K562 (cell line): ENCODE results near the gene PLCB1. TPM values are rescaled to one million over a fixed set of nuclear protein-coding genes. Genes with fewer than 3 reads are reported as not detected.

Source experiments
- ATAC-seq: fragments of 200-7000 bp; cut with Tn5 transposase; 3 replicates; pipeline ENCODE4 v1.9.1; 2020; ENCODE audit warnings: moderate library complexity
- BruUV-seq: library from RNA; stranded (reverse); fragments of 400-500 nt; replicated peaks from 2 replicates; lab custom pipeline; 2021; lab: Mats Ljungman, UMichigan
- CTCF ChIA-PET: fragments of 300-600 bp; formaldehyde crosslinking; extraction: SDS; loops from one replicate; lab custom pipeline; 2021; ENCODE audit warnings: low intra/inter-chr PET ratio; lab: Yijun Ruan, JAX
- POLR2A ChIA-PET: fragments of 300-600, 350-650 bp; sonication (Branson Sonifier 250); formaldehyde crosslinking; extraction: SDS; loops from one replicate; lab custom pipeline; 2021; ENCODE audit warnings: antibody characterized with exemption, inconsistent platforms; lab: Yijun Ruan, JAX
- DNase-seq, 4 experiments: peaks; one replicate each; pipeline versions ENCODE4 v3.0.0 to v3.0.0-alpha.2; 2011 to 2018; ENCODE audit warnings: low spot score in 3 of 4, mixed read lengths in 3 of 4; ENCODE audit errors: extremely low read depth in 1 of 4
- FAIRE-seq: peaks from 2 replicates; lab custom pipeline; 2011; peaks lifted over from hg19 to GRCh38; lab: Jason Lieb, UNC
- H2AFZ ChIP-seq: 2 replicates; pipeline ENCODE4 v1.6.0; 2011; ENCODE audit warnings: low read depth, low read length, control low read depth, inconsistent platforms
- H3K27ac ChIP-seq: fragments of 200-600 bp; 3 replicates; pipeline ENCODE4 v1.8.0; 2011; ENCODE audit warnings: low read depth, mild to moderate bottlenecking, control low read depth, inconsistent platforms, low read length, moderate library complexity, mixed read lengths; ENCODE audit errors: extremely low read depth
- H3K27me3 ChIP-seq, 2 experiments: fragments of 300-600 bp in 1 of 2; 2 replicates in 1 of 2; 3 replicates in 1 of 2; pipeline versions ENCODE4 v1.6.0 to v1.8.0; 2011; ENCODE audit warnings: inconsistent platforms in 2 of 2, low read length in 2 of 2, mild to moderate bottlenecking in 1 of 2, mixed read lengths in 1 of 2, moderate library complexity in 1 of 2; ENCODE audit not compliant: control insufficient read depth in 2 of 2, insufficient read depth in 2 of 2
- H3K36me3 ChIP-seq: fragments of 300-600 bp; 3 replicates; pipeline ENCODE4 v1.8.0; 2011; ENCODE audit warnings: mild to moderate bottlenecking, low read length, inconsistent platforms; ENCODE audit not compliant: control insufficient read depth, insufficient read depth
- H3K4me1 ChIP-seq, 2 experiments: fragments of 200-600 bp in 1 of 2; replicated peaks in 1 of 2; 2 replicates in 1 of 2; 3 replicates in 1 of 2; pipeline versions ENCODE4 v1.5.1 to v1.8.0; 2011; ENCODE audit warnings: inconsistent platforms in 2 of 2, low read length in 2 of 2, mild to moderate bottlenecking in 1 of 2, mixed read lengths in 1 of 2, moderate library complexity in 1 of 2; ENCODE audit not compliant: control insufficient read depth in 2 of 2, insufficient read depth in 2 of 2
- H3K4me2 ChIP-seq: 2 replicates; pipeline ENCODE4 v1.6.1; 2011; ENCODE audit warnings: low read length, control low read depth, inconsistent platforms, mixed read lengths; ENCODE audit not compliant: insufficient read depth
- H3K4me3 ChIP-seq: fragments of 200-600 bp; sonication (generic), shearing (Covaris generic); 2 replicates; pipeline ENCODE4 v1.5.1; 2016; ENCODE audit warnings: control low read depth, inconsistent platforms
- H3K79me2 ChIP-seq: fragments of 200-600 bp; 3 replicates; pipeline ENCODE4 v1.8.0; 2011; ENCODE audit warnings: low read length, inconsistent platforms; ENCODE audit not compliant: control insufficient read depth, insufficient read depth
- H3K9ac ChIP-seq, 2 experiments: 2 replicates each; pipeline versions ENCODE4 v1.6.0 to v1.6.1; 2011; ENCODE audit warnings: low read depth in 2 of 2, low read length in 2 of 2, control low read depth in 1 of 2, inconsistent platforms in 1 of 2, mild to moderate bottlenecking in 1 of 2, mixed read lengths in 1 of 2; ENCODE audit not compliant: insufficient read depth in 1 of 2
- H3K9me1 ChIP-seq: one replicate; pipeline ENCODE4 v1.6.0; 2011; ENCODE audit warnings: inconsistent platforms, mild to moderate bottlenecking, low read length, moderate library complexity; ENCODE audit not compliant: control insufficient read depth, insufficient read depth
- H3K9me3 ChIP-seq: replicated peaks from 2 replicates; pipeline ENCODE4 v1.5.1; 2011; ENCODE audit warnings: low read depth, low read length, inconsistent platforms; ENCODE audit not compliant: control insufficient read depth, insufficient read depth
- H4K20me1 ChIP-seq: replicated peaks from 2 replicates; pipeline ENCODE4 v1.6.1; 2011; ENCODE audit warnings: low read length, inconsistent platforms, mixed read lengths; ENCODE audit not compliant: control insufficient read depth, insufficient read depth
- CGGBP1 ChIP-seq: fragments of 250-450 bp; sonication (Bioruptor Pico); IDR thresholded peaks from 2 replicates; pipeline ENCODE4 v1.9.0; 2021; ENCODE audit warnings: mild to moderate bottlenecking
- HINFP ChIP-seq: fragments of 450-650 bp; conservative IDR thresholded peaks from 2 replicates; pipeline ENCODE4 v1.6.1; 2016; ENCODE audit warnings: missing genetic modification characterization, low read depth, mild to moderate bottlenecking, control low read depth, missing compliant biosample characterization
- NCOA6 ChIP-seq: fragments of 450-650 bp; IDR thresholded peaks from 2 replicates; pipeline ENCODE4 v1.6.1; 2017; ENCODE audit warnings: mild to moderate bottlenecking
- NFE2L1 ChIP-seq: fragments of 450-650 bp; IDR thresholded peaks from 2 replicates; pipeline ENCODE4 v1.6.1; 2016; ENCODE audit warnings: missing genetic modification characterization, low read depth, mild to moderate bottlenecking, missing compliant biosample characterization, moderate library complexity, borderline replicate concordance
- NFXL1 ChIP-seq: fragments of 450-650 bp; formaldehyde crosslinking; IDR thresholded peaks from 2 replicates; pipeline ENCODE4 v1.4.0; 2021; ENCODE audit warnings: mild to moderate bottlenecking
- PCBP2 ChIP-seq: fragments of 200-400 bp; formaldehyde crosslinking; IDR thresholded peaks from 2 replicates; pipeline ENCODE4 v1.6.1; 2018; ENCODE audit warnings: low read length, low read depth, mild to moderate bottlenecking, moderate library complexity; ENCODE audit not compliant: poor library complexity, severe bottlenecking
- POLR2AphosphoS5 ChIP-seq: IDR thresholded peaks from 2 replicates; pipeline ENCODE4 v1.6.1; 2011; ENCODE audit warnings: mild to moderate bottlenecking, low read depth, low read length, moderate library complexity; ENCODE audit not compliant: control insufficient read depth, insufficient read depth
- POU5F1 ChIP-seq: fragments of 150-350 bp; IDR thresholded peaks from 2 replicates; pipeline ENCODE4 v1.6.1; 2014; ENCODE audit warnings: borderline replicate concordance, low read length, low read depth, mild to moderate bottlenecking; ENCODE audit not compliant: partially characterized antibody
- RBM15 ChIP-seq: fragments of 200-400 bp; formaldehyde crosslinking; IDR thresholded peaks from 2 replicates; pipeline ENCODE4 v1.6.1; 2018; ENCODE audit warnings: mild to moderate bottlenecking, low read length, moderate library complexity; ENCODE audit not compliant: insufficient read depth
- RHOXF2B ChIP-seq: fragments of 250-450 bp; sonication (Bioruptor Pico); conservative IDR thresholded peaks from 2 replicates; pipeline ENCODE4 v1.5.1; 2021
- SPI1 ChIP-seq: IDR thresholded peaks from 2 replicates; pipeline ENCODE4 v1.6.1; 2011; ENCODE audit warnings: low read depth, low read length, control low read depth, borderline replicate concordance
- WHSC1 ChIP-seq: IDR thresholded peaks from one replicate; pipeline ENCODE4 v1.6.1; 2012; ENCODE audit warnings: low read length, control low read depth, inconsistent platforms
- ZNF57 ChIP-seq: fragments of 450-650 bp; formaldehyde crosslinking; IDR thresholded peaks from 2 replicates; pipeline ENCODE4 v1.4.0; 2020; ENCODE audit warnings: mild to moderate bottlenecking, moderate library complexity
- WGBS: fragments of 100-300 bp; shearing (Covaris generic); methylation state at CpG from one replicate; pipeline ENCODE4 v1.1.6; 2016; ENCODE audit warnings: low coverage, mixed read lengths; ENCODE audit not compliant: insufficient coverage; ENCODE audit errors: missing lambda C conversion rate; 5-methylcytosine and 5-hydroxymethylcytosine counted together
- in situ Hi-C: fragments of 300-500 bp; cut with MboI; formaldehyde crosslinking; loops from 4 replicates; pipeline ENCODE4 v1.15.0; 2018; ENCODE audit warnings: inconsistent platforms, mixed read lengths
- intact Hi-C: fragments of 100-400 bp; cut with micrococcal nuclease; formaldehyde crosslinking; loops from 2 replicates; pipeline ENCODE4 v1.14.2; 2022
- polyA plus RNA-seq, 8 experiments: library from polyadenylated mRNA; depleted of rRNA in 4 of 8; stranded (reverse) in 5 of 8; unstranded in 3 of 8; fragments of >200 nt; fragmentation: Nextera tagmentation in 2 of 8; fragmentation: Illumina TruSeq in 1 of 8; extraction: Ambion mirVana in 2 of 8; extraction: Trizol in 1 of 8; gene quantifications; 2 replicates each; pipeline versions ENCODE4 v1.2.1 to v1.2.3, GENCODE V29; 2011 to 2014; ENCODE audit warnings: inconsistent platforms in 1 of 8, missing spikeins in 1 of 8
- total RNA-seq, 7 experiments: library from RNA; depleted of rRNA in 6 of 7; stranded (reverse); fragments of >200 nt in 6 of 7; fragmentation: Illumina TruSeq in 2 of 7; extraction: Trizol in 2 of 7; gene quantifications; 2 replicates each; pipeline versions ENCODE4 v1.2.1 to v1.2.3, GENCODE V29; 2011 to 2021; ENCODE audit warnings: low replicate concordance in 1 of 7

The PLCB1 gene
- total and polyA plus RNA-seq, 9 of the 15 experiments (the other 6 are each of a cell fraction or from before 2014, with no cell fraction given): 0.34 to 3.1 (median 1.3) TPM

DNA sequence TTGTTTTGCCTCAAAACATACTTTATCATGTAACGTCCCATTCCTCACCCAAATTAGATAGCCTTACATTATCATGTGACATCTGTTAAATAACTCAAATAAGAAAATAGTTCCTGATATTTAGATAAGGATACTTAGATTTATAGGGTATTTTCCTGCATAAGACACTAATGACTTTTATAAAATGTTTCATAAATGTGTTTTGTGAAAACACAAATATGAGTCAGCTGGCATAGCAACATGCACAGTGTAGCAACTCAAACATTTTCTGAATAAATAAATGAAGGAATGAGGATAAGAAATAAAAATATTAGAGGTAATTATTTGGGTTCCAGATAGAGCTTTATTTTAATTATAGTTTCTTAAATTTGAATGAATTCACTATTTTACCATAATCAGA is 476.4 kb downstream of the PLCB1 start:
- in situ Hi-C loops: loop anchor here (25.0 kb wide), 1 partner anchor 1804 kb away; no protein-coding TSS in a partner anchor
- no peak for FAIRE-seq
- no TSS peak for BruUV-seq

More for the DNA sequence above, 476.4 kb downstream of the PLCB1 start:
- POLR2A ChIA-PET: no interaction called here
- H3K4me1 ChIP-seq: no peaks in the 10 kb centered on the region
- no peaks in the 10 kb centered on the region for H3K9me1 ChIP-seq
- no peaks in the 10 kb centered on the region for H3K9me3 ChIP-seq
- H2AFZ ChIP-seq: no peak overlapping the region
- H3K4me3 ChIP-seq: no peak overlapping the region
- H3K79me2 ChIP-seq: no peaks in the 10 kb centered on the region
- DNase-seq (no peak), ATAC-seq (no peak)
- no peak overlapping the region for H3K4me2 ChIP-seq
- no peak for TF ChIP-seq NCOA6
- no peak for TF ChIP-seq WHSC1
- TF ChIP-seq POU5F1: no peak
- TF ChIP-seq HINFP (tag): no peak
- no peak for TF ChIP-seq CGGBP1 (CRISPR knock-in tag)
- no peak for TF ChIP-seq RHOXF2B
- TF ChIP-seq RBM15: no peak
- TF ChIP-seq NFE2L1: no peak
- no peak for TF ChIP-seq NFXL1
- no peak for TF ChIP-seq SPI1
- no peak for TF ChIP-seq ZNF57 (CRISPR knock-in tag)
- no peak for TF ChIP-seq PCBP2
- TF ChIP-seq POLR2AphosphoS5: no peak
- WGBS: 0% methylated on average over 1 of the region's 1 CpG
- CTCF ChIA-PET: no interaction called here
- no peak overlapping the region for H3K9ac ChIP-seq
- H3K27me3 ChIP-seq: no peaks in the 10 kb centered on the region
- H3K27ac ChIP-seq: no peak overlapping the region
- intact Hi-C loops: no loop called here
- H4K20me1 ChIP-seq: no peaks in the 10 kb centered on the region
- H3K36me3 ChIP-seq: no peaks in the 10 kb centered on the region
